ENCODE data around the gene LASP1.

DNA sequence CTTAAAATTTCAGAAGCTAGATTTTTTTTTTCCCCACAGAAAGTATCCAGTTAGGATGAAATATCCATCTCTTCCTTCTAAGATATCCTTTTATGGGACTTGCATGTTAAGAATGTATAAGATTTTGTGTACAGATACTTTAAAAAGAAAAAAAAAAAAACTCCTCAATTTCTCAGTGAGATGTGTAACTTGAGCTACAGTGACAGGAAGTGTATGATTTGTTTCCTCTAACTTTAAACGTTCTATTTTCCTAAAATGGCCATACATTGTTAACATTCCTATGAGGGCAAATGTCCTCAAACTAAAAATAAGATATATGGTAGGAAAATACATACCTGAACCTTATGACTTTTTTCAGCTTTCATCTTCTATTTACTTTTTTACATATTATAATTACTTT, 88.5 kb downstream of the LASP1 start:
- no peak for TF ChIP-seq EZH2 (IDR thresholded peaks at IDR 0.05; ENCODE audit: borderline replicate concordance, low read depth, low read length, severe bottlenecking)
- no peak for TF ChIP-seq JUN (IDR thresholded peaks at IDR 0.05; ENCODE audit: borderline replicate concordance, insufficient read depth, insufficient read length, low read depth)
- no peak for TF ChIP-seq POLR2AphosphoS5 (IDR thresholded peaks at IDR 0.05; ENCODE audit: insufficient read depth, low read depth, low read length)
- no peak for TF ChIP-seq CTCF (IDR thresholded peaks at IDR 0.05; ENCODE audit: extremely low read depth in 1 of 2, insufficient read depth in 1 of 2, low read depth in 1 of 2, low read length in 2 of 2)
- TF ChIP-seq POLR2A (IDR thresholded peaks at IDR 0.05; ENCODE audit: low read depth, low read length) = no peak
- TF ChIP-seq, protein P1, sequence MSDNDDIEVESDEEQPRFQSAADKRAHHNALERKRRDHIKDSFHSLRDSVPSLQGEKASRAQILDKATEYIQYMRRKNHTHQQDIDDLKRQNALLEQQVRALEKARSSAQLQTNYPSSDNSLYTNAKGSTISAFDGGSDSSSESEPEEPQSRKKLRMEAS (IDR thresholded peaks at IDR 0.05; ENCODE audit: insufficient read depth, insufficient read length) = no peak
- no peak for TF ChIP-seq GATA2 (IDR thresholded peaks at IDR 0.05; ENCODE audit: insufficient read depth, insufficient read length, low read depth, low read length)
- no peak for TF ChIP-seq FOS (IDR thresholded peaks at IDR 0.05; ENCODE audit: borderline replicate concordance, insufficient read depth, low read length)
- no peak for TF ChIP-seq MYC (IDR thresholded peaks at IDR 0.05; ENCODE audit: low read depth, low read length)
